BJ (cell line): Measurements from ENCODE around the gene ATAD3A. TPM values are rescaled to one million over a fixed set of nuclear protein-coding genes. Genes with fewer than 3 reads are reported as not detected.

Experiments used
- CTCF ChIA-PET: fragments of 350-600 bp; formaldehyde crosslinking; extraction: SDS; loops from one replicate; lab custom pipeline; 2021; ENCODE audit warnings: antibody characterized with exemption, inconsistent platforms; lab: Yijun Ruan, JAX
- POLR2A ChIA-PET: fragments of 300-600 bp; sonication (Branson Sonifier 250); formaldehyde crosslinking; extraction: SDS; loops from one replicate; lab custom pipeline; 2021; ENCODE audit warnings: antibody characterized with exemption; lab: Charles Lee
- DNase-seq: peaks from one replicate; pipeline ENCODE4 v3.0.0-alpha.2; 2011; ENCODE audit warnings: low read depth
- H3K27me3 ChIP-seq: 2 replicates; pipeline ENCODE4 v1.6.0; 2011; ENCODE audit warnings: low read length; ENCODE audit not compliant: control insufficient read depth, insufficient read depth
- H3K36me3 ChIP-seq: 2 replicates; pipeline ENCODE4 v1.5.1; 2011; ENCODE audit warnings: low read length; ENCODE audit not compliant: control insufficient read depth, insufficient read depth
- H3K4me3 ChIP-seq: 2 replicates; pipeline ENCODE4 v1.5.1; 2011; ENCODE audit warnings: low read depth, mild to moderate bottlenecking, control low read depth, low read length
- CTCF ChIP-seq: IDR thresholded peaks from 2 replicates; pipeline ENCODE4 v1.5.1; 2011; ENCODE audit warnings: low read depth, mild to moderate bottlenecking, control low read depth, inconsistent platforms, low read length, moderate library complexity; ENCODE audit not compliant: insufficient read depth
- polyA plus RNA-seq: library from polyadenylated mRNA; depleted of rRNA; stranded (reverse); fragments of >200 nt; gene quantifications from 2 replicates; pipeline ENCODE4 v1.2.3, GENCODE V29; 2011

The ATAD3A gene
- polyA plus RNA-seq, 1 experiment = 19.7 TPM

GRCh38 chr1:1534401-1535154 is 22.6 kb downstream of the ATAD3A start:
- H3K36me3 ChIP-seq = peaks cover 8% of the 10 kb centered on the region
- H3K27me3 ChIP-seq = no peaks in the 10 kb centered on the region
- ChIA-PET POLR2A (no interaction called here), CTCF (no interaction called here)
- no peak for DNase-seq
- H3K4me3 ChIP-seq = no peak overlapping the region
- TF ChIP-seq CTCF = no peak

- no peak for TF ChIP-seq CTCF
- CTCF ChIA-PET = no interaction called here
- H3K4me3 ChIP-seq = no peak overlapping the region
- peaks cover 7% of the 10 kb centered on the region for H3K36me3 ChIP-seq
- POLR2A ChIA-PET = no interaction called here
- no peak for DNase-seq
- no peaks in the 10 kb centered on the region for H3K27me3 ChIP-seq
These were observed 23.4 kb downstream of the ATAD3A start for GRCh38 chr1:1535201-1536018.

GRCh38 chr1:1536019-1536937 is 24.3 kb downstream of the ATAD3A start:
- peaks cover 10% of the 10 kb centered on the region for H3K36me3 ChIP-seq
- no peak for TF ChIP-seq CTCF
- ChIA-PET POLR2A (no interaction called here), CTCF (no interaction called here)
- H3K4me3 ChIP-seq = no peak overlapping the region
- H3K27me3 ChIP-seq = no peaks in the 10 kb centered on the region
- DNase-seq = no peak

GRCh38 chr1:1536938-1537546 is 25.1 kb downstream of the ATAD3A start:
- CTCF ChIA-PET = no interaction called here
- Histone ChIP-seq H3K4me3 (no peak overlapping the region), H3K27me3 (no peaks in the 10 kb centered on the region), H3K36me3 (peaks cover 16% of the 10 kb centered on the region)
- POLR2A ChIA-PET = no interaction called here
- no peak for DNase-seq
- TF ChIP-seq CTCF = no peak
